Head of caudate nucleus (tissue), 42 donors: ENCODE measurements around the gene TRPM4.

Experiments
- DNase-seq, 42 donors: peaks; one replicate each; pipeline versions ENCODE4 v3.0.0 to v3.0.0-alpha.2; 2020 to 2021; ENCODE audit warnings: mixed read lengths in 7 of 42
- intact Hi-C: fragments of 100-400 bp; cut with DNase I; formaldehyde crosslinking; loops from one replicate; pipeline ENCODE4 v1.15.0; 2022

TRPM4 gene

DNA sequence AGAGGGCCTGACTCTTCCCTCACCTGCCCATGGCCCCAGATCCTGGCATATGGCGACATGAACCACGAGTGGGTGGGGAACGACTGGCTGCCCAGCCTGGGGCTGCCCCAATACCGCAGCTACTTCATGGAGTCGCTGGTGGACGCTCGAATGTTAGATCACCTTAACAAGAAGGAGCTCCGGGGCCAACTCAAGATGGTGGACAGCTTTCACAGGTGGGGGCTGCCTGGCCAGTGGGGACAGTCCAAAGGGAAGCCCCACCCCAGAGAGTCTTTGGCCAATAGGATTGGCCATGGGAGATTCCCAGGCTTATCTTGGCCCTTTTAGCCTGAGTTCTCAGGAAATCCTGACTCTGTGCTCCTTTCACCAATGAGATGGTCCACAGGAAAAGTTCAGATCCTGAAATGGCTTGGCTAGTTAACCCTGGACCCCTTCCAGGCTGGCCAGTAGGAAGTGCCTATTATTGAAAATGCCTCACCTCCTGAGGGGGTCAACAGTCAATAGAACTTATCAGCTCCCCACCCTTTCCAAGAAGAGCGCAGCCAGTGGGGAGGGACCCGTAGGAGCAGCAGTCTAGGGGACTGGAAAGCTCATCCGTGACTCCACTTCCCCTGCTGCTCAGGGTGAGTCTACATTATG lies 9.4 kb upstream of the TRPM4 start:
- DNase-seq: no peak
- intact Hi-C loops: loop anchor here (5.0 kb wide), 1 partner anchor 51 kb away; no protein-coding TSS in a partner anchor

DNA sequence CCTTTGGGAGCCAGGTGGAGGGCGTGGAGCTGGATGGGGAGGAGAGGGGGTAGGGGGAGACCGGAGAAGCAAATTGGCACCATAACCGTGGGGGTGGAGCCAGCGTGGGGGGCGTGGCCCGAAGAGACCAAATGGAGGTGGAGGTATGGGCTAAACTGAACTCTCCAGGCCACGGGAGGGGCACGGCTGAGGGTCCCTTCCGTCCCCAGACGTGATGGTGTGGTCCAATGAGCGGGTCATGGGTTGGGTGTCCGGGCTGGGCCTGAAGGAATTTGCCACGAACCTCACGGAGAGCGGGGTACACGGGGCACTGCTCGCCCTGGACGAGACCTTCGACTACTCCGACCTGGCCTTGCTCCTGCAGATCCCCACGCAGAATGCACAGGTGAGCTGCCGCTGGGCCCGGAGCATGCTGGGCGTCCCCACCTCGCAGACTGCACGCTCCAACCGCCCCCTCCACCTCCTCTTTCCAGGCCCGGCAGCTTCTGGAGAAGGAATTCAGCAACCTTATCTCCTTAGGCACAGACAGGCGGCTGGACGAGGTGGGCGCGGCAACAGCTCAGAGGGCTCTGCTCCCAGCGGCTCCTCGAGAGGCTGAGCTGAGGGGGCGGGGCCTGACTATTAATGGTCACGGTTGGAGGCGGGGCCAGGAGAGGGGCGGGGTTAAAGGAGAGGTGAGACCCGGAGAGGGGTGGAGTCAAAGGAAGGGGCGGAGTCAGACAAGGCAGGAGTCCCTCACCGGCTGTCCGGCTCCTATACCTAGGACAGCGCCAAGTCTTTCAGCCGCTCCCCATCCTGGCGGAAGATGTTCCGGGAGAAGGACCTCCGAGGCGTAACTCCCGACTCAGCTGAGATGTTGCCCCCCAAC lies 8.6 kb upstream of the TRPM4 start:
- peak; percentile 74 to 92 (median 85) for DNase-seq
- intact Hi-C loops: loop anchor here (5.0 kb wide), 1 partner anchor 52 kb away; no protein-coding TSS in a partner anchor

GRCh38 chr19:49149652-49150105 lies 7.9 kb upstream of the TRPM4 start:
- DNase-seq: peak; percentile 23 to 80 (median 60)
- intact Hi-C loops: loop anchor here (5.0 kb wide), 1 partner anchor 52 kb away; no protein-coding TSS in a partner anchor

GRCh38 chr19:49150106-49150943 lies 7.3 kb upstream of the TRPM4 start:
- peak; percentile 49 to 87 (median 75) for DNase-seq
- intact Hi-C loops: no loop called here

GRCh38 chr19:49150944-49151243 lies 6.7 kb upstream of the TRPM4 start:
- intact Hi-C loops: no loop called here
- no peak for DNase-seq

- peak in 26 of 42 donors; percentile 17 to 65 (median 38) for DNase-seq
- intact Hi-C loops: no loop called here
These were observed 6.1 kb upstream of the TRPM4 start for GRCh38 chr19:49151267-49152118.

- DNase-seq: no peak
- intact Hi-C loops: no loop called here
These were observed 5.5 kb upstream of the TRPM4 start for GRCh38 chr19:49152119-49152550.

DNA sequence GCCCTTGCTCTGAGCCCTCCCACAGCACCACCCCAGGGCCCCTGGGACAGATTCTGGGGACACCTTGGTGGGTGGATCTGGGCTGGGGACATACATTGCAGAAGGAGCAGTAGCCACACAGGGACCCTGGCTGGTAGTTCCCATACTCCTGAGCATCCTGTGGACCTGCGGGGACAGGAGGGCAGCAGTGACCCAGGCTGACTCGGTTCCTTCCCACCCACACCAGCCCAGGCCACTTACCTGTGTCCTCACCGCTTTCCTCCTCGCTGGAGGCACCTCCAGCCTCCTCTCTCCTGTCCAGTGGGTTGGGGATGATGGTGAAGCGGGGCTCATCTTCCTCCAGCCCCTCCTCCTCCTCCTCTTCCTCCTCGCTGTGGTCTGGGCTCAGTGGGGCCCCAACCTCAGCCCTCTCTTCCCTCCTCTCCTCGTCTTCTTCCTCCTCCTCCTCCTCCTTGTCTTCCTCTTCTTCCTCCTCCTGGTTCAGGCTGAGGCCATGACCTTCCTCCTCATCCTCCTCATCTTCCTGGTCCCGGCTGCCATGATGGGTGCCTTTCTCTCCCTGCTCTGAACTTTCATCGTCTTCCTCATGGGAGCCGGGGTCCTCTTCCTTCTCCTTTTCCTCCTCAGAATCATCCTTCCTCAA lies 4.3 kb upstream of the TRPM4 start:
- no peak for DNase-seq
- intact Hi-C loops: no loop called here

DNA sequence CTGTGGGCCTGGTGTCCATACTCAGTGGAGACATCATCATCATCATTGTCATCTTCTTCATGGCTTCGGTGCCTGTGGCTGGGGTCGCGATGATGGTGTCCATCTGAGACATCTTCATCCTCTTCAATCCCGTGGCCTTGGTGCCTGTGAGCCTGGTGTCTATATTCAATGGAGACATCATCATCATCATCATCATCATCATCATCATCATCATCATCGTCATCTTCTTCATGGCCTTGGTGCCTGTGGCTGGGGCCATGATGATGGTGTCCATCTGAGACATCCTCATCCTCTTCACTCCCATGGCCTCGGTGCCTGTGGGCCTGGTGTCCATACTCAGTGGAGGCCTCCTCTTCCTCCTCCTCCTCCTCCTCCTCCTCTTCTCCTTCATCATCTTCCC lies 3.3 kb upstream of the TRPM4 start:
- DNase-seq: no peak
- intact Hi-C loops: no loop called here

- intact Hi-C loops: no loop called here
These were observed 2.4 kb upstream of the TRPM4 start, which contains the start of gene HRC for GRCh38 chr19:49155005-49155819. Gene HRC, minus strand, starts transcription at chr19:49155396. Its CDS starts 159 bp downstream, at chr19:49155237.

DNA sequence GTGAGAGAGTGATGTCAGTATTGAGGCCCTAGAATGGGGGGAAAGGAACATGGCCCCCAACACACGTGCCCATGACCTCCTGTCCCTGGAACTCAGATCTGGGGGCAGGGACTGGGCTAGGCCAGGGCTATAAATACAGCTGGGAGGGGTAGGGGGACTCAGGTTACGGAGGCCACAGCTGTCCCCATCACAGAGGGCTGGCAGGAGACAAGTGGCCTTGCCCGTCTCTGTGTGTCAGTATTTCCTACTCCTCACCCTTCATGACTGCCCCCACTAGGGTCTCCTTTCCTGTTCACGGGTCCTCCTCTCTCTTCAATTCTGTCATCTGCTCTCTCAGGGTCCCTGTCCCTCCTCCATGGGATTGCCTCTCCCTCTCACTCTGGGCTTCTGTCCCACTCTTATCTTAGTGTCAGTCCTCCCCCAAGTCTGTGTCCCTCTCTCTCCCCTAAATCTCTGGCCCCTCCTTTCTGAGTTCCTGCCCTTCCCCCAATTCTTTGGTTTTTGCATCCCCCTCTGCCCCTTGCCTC lies 1.7 kb upstream of the TRPM4 start:
- intact Hi-C loops: no loop called here
- DNase-seq: no peak

More at GRCh38 chr19:49155005-49155819, 2.4 kb upstream of the TRPM4 start, which contains the start of gene HRC:
- DNase-seq: no peak

- DNase-seq: no peak
- intact Hi-C loops: no loop called here
These were observed 3.0 kb downstream of the TRPM4 start for GRCh38 chr19:49160450-49161189.

GRCh38 chr19:49161987-49162386 lies 4.4 kb downstream of the TRPM4 start:
- DNase-seq: no peak
- intact Hi-C loops: no loop called here

DNA sequence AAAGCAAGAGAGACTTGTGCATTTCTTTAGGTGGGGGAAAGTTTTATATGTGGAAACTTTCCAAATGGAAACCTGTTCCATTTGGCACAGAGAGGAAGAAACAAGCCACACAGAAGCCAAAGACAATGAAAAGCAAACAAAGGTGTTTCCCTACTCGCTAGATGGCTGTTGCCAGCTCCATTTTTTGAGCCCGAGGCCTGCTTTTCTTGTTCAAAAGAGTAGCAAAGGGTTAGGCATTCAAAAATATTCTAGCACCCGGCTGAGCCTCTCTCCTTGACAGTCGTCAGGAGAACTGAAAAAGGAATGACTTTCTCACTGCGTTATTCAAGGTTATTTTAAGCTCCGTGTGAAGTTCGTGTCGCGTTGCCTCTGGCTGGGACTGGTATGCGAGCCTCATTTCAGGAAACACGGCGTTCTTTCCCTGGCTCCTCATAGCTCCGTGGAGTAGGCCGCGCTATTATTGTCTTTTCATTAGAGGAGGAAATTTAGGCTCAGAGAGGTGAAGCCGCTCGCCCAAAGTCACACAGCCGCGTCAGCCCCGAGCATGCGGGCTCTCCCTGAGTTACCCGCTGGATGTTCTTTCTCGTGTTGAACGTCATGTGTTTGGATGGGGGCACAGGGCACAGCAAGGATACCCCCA lies 7.6 kb downstream of the TRPM4 start:
- peak in 28 of 42 donors; percentile 12 to 68 (median 36) for DNase-seq
- intact Hi-C loops: no loop called here

DNA sequence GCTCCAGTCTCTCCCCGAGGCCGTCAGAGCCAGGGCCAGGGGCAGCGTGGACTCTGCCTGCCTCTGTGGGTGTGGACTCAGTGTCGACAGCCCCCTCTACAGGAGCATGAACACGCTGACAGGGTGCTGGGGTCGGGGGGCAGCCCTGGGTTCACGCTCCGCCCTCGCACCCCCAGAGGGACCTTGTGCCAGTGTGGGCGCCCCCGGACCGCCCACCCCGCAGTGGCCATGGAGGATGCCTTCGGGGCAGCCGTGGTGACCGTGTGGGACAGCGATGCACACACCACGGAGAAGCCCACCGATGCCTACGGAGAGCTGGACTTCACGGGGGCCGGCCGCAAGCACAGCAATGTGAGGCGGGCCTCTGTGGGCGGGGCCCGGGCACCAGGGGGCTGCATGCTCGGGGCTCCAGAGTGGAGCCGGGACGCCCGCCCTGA lies 8.3 kb downstream of the TRPM4 start:
- no peak for DNase-seq
- intact Hi-C loops: no loop called here
